ENCODE results near the gene SH2D7. TPM values are rescaled to one million over a fixed set of nuclear protein-coding genes. Genes with fewer than 3 reads are reported as not detected.

SH2D7 gene
- total RNA-seq, 8 experiments from 2014 or later = 0.46 to 1.1 (median 0.76) TPM; not detected in 3

DNA sequence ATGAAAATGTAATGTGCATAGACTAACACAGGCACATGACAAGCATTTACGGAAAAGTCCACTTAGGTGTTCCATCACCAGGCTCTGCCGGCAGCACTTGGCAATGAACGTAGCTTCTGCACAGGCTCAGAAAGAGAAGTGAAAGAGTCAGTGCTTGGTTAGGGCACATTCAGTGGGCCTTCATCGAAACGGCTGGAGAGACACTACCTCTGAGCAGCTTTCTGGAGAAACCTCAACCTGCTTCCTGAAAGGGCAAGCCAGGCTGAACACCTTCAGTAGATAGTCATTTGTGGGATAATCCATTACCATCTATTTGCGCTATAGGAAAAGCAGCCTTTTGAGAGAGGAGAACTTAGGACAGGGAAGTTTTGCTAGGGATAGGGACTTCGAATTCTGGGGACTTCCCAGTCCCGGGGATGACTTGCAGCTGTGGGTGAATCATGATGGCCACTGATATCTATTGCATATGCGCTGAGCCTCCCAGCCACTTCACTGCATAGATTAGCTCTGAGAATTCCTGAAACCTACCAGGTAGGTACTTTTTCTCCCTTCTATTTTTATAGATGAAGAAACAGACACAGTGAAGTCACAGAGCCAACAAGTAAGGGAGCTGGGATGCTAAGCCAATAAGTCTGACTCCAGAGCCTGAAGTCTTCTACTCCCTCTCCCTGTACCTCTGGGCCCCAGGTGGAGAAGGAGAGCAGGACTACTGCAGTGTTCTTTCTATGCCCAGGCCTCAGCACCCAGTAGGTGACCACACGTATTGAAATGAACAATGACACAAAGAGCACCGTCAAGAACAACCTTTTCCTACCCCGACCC, 4.2 kb upstream of the SH2D7 start:
- Histone ChIP-seq H3K4me3 (no peak overlapping the region), H3K4me1 (replicated peaks in 1 of 2) (no peaks in the 10 kb centered on the region), H3K27ac (no peak overlapping the region)
- WGBS, 10 experiments = 67 to 93% (median 91%) methylated on average over 3 to 10 of the region's 12 CpGs; no CpG with 5 or more reads in 4 of the 10 experiments
- peak in 2 of 8 experiments; percentile 72 to 74 for ATAC-seq (replicated peaks in 6 of 8)
- in situ Hi-C loops (cut with MboI; ENCODE audit: low pct_unique_long_range_greater_than_20kb in 2 of 9, low sequenced_read_pairs in 9 of 9, unreplicated experiment in 9 of 9) = no loop called here

GRCh38 chr15:78088773-78089080, 3.6 kb upstream of the SH2D7 start:
- H3K4me3 ChIP-seq = no peak overlapping the region
- 32 to 100% (median 88%) methylated on average over 1 to 3 of the region's 3 CpGs; no CpG with 5 or more reads in 3 of the 10 experiments for WGBS, 10 experiments
- H3K4me1 ChIP-seq (replicated peaks in 1 of 2) = no peaks in the 10 kb centered on the region
- no peak overlapping the region for H3K27ac ChIP-seq
- in situ Hi-C loops (cut with MboI; ENCODE audit: low pct_unique_long_range_greater_than_20kb in 2 of 9, low sequenced_read_pairs in 9 of 9, unreplicated experiment in 9 of 9) = no loop called here
- ATAC-seq (replicated peaks in 6 of 8) = no peak

DNA sequence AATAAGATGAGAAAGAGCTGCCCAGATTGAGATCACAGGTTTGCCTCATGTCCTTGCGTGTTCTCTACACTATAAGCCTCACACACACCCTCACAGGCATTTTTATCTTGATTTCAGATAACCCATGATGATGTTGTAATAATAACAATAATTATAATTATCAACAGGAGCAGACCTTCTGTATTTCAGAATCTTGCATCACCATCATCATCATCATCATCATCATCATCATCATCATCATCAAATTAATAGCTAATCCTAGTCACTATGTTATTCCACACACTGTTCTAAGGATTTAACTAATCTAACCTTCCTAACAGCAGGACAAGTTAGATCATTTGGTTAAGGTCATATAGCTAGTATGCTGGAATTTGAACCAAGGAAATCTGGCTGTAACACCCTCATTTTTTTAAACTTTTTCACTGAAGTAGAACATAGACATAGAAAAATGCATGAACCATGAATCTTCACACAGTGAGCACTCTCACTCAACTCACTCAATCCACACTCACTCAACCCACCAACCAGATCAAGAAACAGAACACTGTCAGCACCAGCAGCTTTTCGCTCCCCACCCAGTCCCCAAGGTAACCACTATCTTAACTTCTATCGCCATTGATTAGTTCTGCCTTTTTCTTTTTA, 1.8 kb upstream of the SH2D7 start:
- 50 to 100% (median 100%) methylated on average over 1 to 3 of the region's 3 CpGs; no CpG with 5 or more reads in 1 of the 10 experiments for WGBS, 10 experiments
- ATAC-seq (replicated peaks in 6 of 8) = no peak
- no peaks in the 10 kb centered on the region for H3K4me1 ChIP-seq (replicated peaks in 1 of 2)
- in situ Hi-C loops (cut with MboI; ENCODE audit: low pct_unique_long_range_greater_than_20kb in 2 of 9, low sequenced_read_pairs in 9 of 9, unreplicated experiment in 9 of 9) = no loop called here
- no peak overlapping the region for H3K27ac ChIP-seq
- H3K4me3 ChIP-seq = no peak overlapping the region

DNA sequence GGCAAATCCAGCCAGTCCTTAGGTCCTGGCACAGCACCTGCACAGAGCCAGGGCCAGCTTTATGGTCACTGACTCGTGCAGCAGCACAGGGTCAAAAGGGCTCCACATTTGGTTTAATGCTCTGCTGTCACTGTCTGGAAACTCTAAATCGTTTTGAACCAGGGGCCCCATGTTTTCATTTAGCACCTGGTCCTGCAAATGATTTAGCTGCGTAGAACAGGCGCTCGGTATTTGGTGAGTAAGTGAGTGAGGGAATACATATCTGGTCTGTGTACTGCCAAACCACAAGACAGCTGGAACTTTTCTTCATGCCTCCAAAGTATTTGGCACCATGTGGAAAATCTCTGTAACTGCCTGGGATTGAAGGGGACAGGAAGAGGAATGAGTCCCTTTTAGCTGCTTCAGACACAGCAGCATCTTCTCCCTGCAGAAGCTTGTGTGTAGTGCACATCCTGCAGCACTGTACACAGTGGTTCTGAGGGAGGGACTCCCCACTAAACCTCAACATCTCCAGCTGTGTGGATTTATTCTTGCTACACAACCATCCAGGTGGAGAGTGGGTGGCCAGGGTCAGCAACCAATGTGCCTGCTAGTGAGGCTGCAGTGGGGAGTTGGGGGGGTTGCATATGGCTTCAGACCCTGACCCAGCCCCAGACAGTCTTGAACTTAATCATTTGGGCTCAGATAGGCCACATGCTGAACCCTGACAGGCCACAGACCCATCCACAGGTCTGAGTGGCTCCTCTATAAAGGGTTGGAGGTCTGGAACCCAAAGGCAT, 1.1 kb downstream of the SH2D7 start:
- in situ Hi-C loops (cut with MboI; ENCODE audit: low pct_unique_long_range_greater_than_20kb in 2 of 9, low sequenced_read_pairs in 9 of 9, unreplicated experiment in 9 of 9) = no loop called here
- ATAC-seq (replicated peaks in 6 of 8) = peak in 1 of 8 experiments; percentile 33
- Histone ChIP-seq H3K4me3 (no peak overlapping the region), H3K27ac (no peak overlapping the region), H3K4me1 (replicated peaks in 1 of 2) (no peaks in the 10 kb centered on the region)
- 0 to 80% (median 25%) methylated on average over 1 to 5 of the region's 5 CpGs; no CpG with 5 or more reads in 3 of the 10 experiments for WGBS, 10 experiments

DNA sequence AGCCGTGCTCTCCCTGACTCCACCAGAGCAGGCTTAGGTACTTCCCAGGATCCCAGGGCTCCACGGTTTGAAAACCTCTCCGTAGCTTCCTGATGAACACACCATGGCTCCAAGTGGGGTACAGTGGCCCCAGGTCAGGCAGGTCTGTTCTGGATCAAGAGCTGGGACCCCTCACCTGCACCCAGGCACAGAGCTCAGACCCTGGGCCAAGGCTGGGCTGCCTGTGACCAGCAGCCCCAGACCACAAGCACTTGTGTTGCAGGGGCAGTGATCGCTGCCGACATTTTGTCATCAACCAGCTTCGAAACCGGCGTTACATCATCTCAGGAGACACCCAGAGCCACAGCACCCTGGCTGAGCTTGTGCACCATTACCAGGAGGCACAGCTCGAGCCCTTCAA, 5.3 kb downstream of the SH2D7 start:
- in situ Hi-C loops (cut with MboI; ENCODE audit: low pct_unique_long_range_greater_than_20kb in 2 of 9, low sequenced_read_pairs in 9 of 9, unreplicated experiment in 9 of 9) = no loop called here
- no peak overlapping the region for H3K27ac ChIP-seq
- no peak for ATAC-seq (replicated peaks in 6 of 8)
- no peak overlapping the region for H3K4me3 ChIP-seq
- 77 to 100% (median 100%) methylated on average over 1 to 5 of the region's 9 CpGs; no CpG with 5 or more reads in 5 of the 10 experiments for WGBS, 10 experiments
- H3K4me1 ChIP-seq (replicated peaks in 1 of 2) = no peaks in the 10 kb centered on the region

- ATAC-seq (replicated peaks in 6 of 8) = no peak
- in situ Hi-C loops (cut with MboI; ENCODE audit: low pct_unique_long_range_greater_than_20kb in 2 of 9, low sequenced_read_pairs in 9 of 9, unreplicated experiment in 9 of 9) = no loop called here
- Histone ChIP-seq H3K4me1 (replicated peaks in 1 of 2) (no peaks in the 10 kb centered on the region), H3K4me3 (no peak overlapping the region), H3K27ac (no peak overlapping the region)
- WGBS, 10 experiments = 83 to 100% (median 90%) methylated on average over 2 to 6 of the region's 11 CpGs; no CpG with 5 or more reads in 5 of the 10 experiments
These were observed 5.9 kb downstream of the SH2D7 start for GRCh38 chr15:78098131-78098755.

- Histone ChIP-seq H3K4me3 (no peak overlapping the region), H3K4me1 (replicated peaks in 1 of 2) (no peaks in the 10 kb centered on the region), H3K27ac (no peak overlapping the region)
- in situ Hi-C loops (cut with MboI; ENCODE audit: low pct_unique_long_range_greater_than_20kb in 2 of 9, low sequenced_read_pairs in 9 of 9, unreplicated experiment in 9 of 9) = loop anchor here (10.0 to 25.0 kb wide), 3 partner anchors 136 to 139 kb away; partner anchors contain the start of gene ACSBG1 (in 3 of the 9)
- no peak for ATAC-seq (replicated peaks in 6 of 8)
- 70 to 83% methylated on average over 2 of the region's 2 CpGs; no CpG with 5 or more reads in 8 of the 10 experiments for WGBS, 10 experiments
These were observed 8.5 kb downstream of the SH2D7 start for GRCh38 chr15:78100886-78101285.

DNA sequence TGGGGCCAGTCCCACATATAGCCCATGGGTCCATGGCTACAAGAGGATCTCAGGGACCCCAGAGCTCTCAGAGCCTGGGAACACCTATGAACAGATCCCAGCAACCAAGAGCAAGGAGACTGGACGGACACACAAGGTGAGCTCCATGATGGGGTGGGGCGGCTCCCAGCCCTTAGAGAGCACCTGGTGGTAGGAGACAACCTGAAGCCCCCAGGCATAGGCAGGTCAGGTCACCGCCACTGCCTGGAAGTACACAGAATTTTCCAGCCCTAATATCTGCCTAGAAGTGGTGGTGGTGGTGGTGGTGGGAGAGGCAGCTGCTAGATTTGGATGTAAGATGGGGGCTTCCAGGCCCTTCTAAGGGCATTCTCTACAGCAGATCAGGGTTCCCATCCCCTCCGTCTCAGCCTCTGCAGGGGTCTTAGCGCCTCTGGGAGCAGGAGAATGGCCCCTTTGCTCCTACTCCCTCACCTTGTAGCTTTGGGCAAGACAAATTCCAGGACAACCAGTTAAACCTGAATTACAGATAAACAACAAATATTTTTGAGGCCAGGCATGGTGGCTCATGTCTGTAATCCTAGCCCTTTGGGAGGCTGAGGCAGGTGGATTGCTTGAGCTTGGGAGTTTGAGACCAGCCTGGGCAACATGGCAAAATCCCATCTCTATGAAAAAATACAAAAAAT, 9.2 kb downstream of the SH2D7 start:
- no peak overlapping the region for H3K27ac ChIP-seq
- no peaks in the 10 kb centered on the region for H3K4me1 ChIP-seq (replicated peaks in 1 of 2)
- no peak for ATAC-seq (replicated peaks in 6 of 8)
- H3K4me3 ChIP-seq = no peak overlapping the region
- in situ Hi-C loops (cut with MboI; ENCODE audit: low pct_unique_long_range_greater_than_20kb in 2 of 9, low sequenced_read_pairs in 9 of 9, unreplicated experiment in 9 of 9) = loop anchor here (10.0 to 25.0 kb wide), 3 partner anchors 136 to 139 kb away; partner anchors contain the start of gene ACSBG1 (in 3 of the 9)
- 70 to 90% (median 83%) methylated on average over 1 to 2 of the region's 5 CpGs; no CpG with 5 or more reads in 7 of the 10 experiments for WGBS, 10 experiments

GRCh38 chr15:78102211-78102610, 9.8 kb downstream of the SH2D7 start:
- WGBS, 10 experiments = 20 to 86% (median 62%) methylated on average over 1 of the region's 1 CpG; no CpG with 5 or more reads in 2 of the 10 experiments
- in situ Hi-C loops (cut with MboI; ENCODE audit: low pct_unique_long_range_greater_than_20kb in 2 of 9, low sequenced_read_pairs in 9 of 9, unreplicated experiment in 9 of 9) = loop anchor here (10.0 to 25.0 kb wide), 3 partner anchors 135 to 140 kb away; partner anchors contain the start of gene ACSBG1 (in 3 of the 9)
- Histone ChIP-seq H3K4me3 (no peak overlapping the region), H3K27ac (no peak overlapping the region), H3K4me1 (replicated peaks in 1 of 2) (no peaks in the 10 kb centered on the region)
- ATAC-seq (replicated peaks in 6 of 8) = no peak

- ATAC-seq (replicated peaks in 6 of 8) = peak in 1 of 8 experiments; percentile 36
- in situ Hi-C loops (cut with MboI; ENCODE audit: low pct_unique_long_range_greater_than_20kb in 2 of 9, low sequenced_read_pairs in 9 of 9, unreplicated experiment in 9 of 9) = loop anchor here (10.0 to 25.0 kb wide), 3 partner anchors 135 to 140 kb away; partner anchors contain the start of gene ACSBG1 (in 3 of the 9)
- WGBS, 10 experiments = 100% methylated on average over 1 of the region's 6 CpGs; no CpG with 5 or more reads in 7 of the 10 experiments
- Histone ChIP-seq H3K4me3 (no peak overlapping the region), H3K27ac (no peak overlapping the region), H3K4me1 (replicated peaks in 1 of 2) (no peaks in the 10 kb centered on the region)
These were observed 10.4 kb downstream of the SH2D7 start for GRCh38 chr15:78102741-78103140.

GRCh38 chr15:78103406-78104118, 11.2 kb downstream of the SH2D7 start:
- no peak for ATAC-seq (replicated peaks in 6 of 8)
- WGBS, 10 experiments = 53 to 100% (median 76%) methylated on average over 1 to 8 of the region's 12 CpGs; no CpG with 5 or more reads in 5 of the 10 experiments
- H3K4me1 ChIP-seq (replicated peaks in 1 of 2) = no peaks in the 10 kb centered on the region
- H3K27ac ChIP-seq = no peak overlapping the region
- in situ Hi-C loops (cut with MboI; ENCODE audit: low pct_unique_long_range_greater_than_20kb in 2 of 9, low sequenced_read_pairs in 9 of 9, unreplicated experiment in 9 of 9) = loop anchor here (10.0 to 25.0 kb wide), 3 partner anchors 134 to 141 kb away; partner anchors contain the start of gene ACSBG1 (in 3 of the 9)
- no peak overlapping the region for H3K4me3 ChIP-seq
